Central memory CD8-positive, alpha-beta T cell (primary cell): ENCODE measurements around the gene KDM1B.
A peak's percentile ranks its signal among the peaks of the same experiment; 100 is the strongest.
"Not testable (repeated sequence)": the region's sequence is repeated elsewhere in the genome, so short reads cannot be mapped to it uniquely, and the experiment has no call there.

Source experiments
- ATAC-seq: fragments of 150-1000 bp; cut with Tn5 transposase; replicated peaks from 2 replicates; pipeline ENCODE4 v1.10.0; 2022; ENCODE audit warnings: mild to moderate bottlenecking, moderate FRiP score, moderate number of reproducible peaks; ENCODE audit not compliant: poor library complexity, severe bottlenecking; ENCODE audit errors: extremely low read depth
- DNase-seq, 2 donors: peaks; one replicate each; pipeline ENCODE4 v3.0.0; 2021; ENCODE audit warnings: low spot score in 2 of 2
- H3K27ac Mint-ChIP-seq: one replicate; pipeline ENCODE4 v1.8.0; 2022; ENCODE audit warnings: low read depth, mild to moderate bottlenecking, moderate library complexity, mixed read lengths
- H3K27me3 Mint-ChIP-seq: one replicate; pipeline ENCODE4 v1.8.0; 2022; ENCODE audit warnings: mixed read lengths
- H3K36me3 Mint-ChIP-seq: one replicate; pipeline ENCODE4 v1.8.0; 2022; ENCODE audit warnings: mild to moderate bottlenecking, moderate library complexity, mixed read lengths; ENCODE audit not compliant: insufficient read depth
- H3K4me1 Mint-ChIP-seq: one replicate; pipeline ENCODE4 v1.8.0; 2022; ENCODE audit warnings: mixed read lengths
- H3K4me3 Mint-ChIP-seq: one replicate; pipeline ENCODE4 v1.8.0; 2022; ENCODE audit warnings: mild to moderate bottlenecking, moderate library complexity, mixed read lengths
- H3K9me3 Mint-ChIP-seq: one replicate; pipeline ENCODE4 v1.8.0; 2022; ENCODE audit warnings: mixed read lengths

Gene KDM1B

DNA sequence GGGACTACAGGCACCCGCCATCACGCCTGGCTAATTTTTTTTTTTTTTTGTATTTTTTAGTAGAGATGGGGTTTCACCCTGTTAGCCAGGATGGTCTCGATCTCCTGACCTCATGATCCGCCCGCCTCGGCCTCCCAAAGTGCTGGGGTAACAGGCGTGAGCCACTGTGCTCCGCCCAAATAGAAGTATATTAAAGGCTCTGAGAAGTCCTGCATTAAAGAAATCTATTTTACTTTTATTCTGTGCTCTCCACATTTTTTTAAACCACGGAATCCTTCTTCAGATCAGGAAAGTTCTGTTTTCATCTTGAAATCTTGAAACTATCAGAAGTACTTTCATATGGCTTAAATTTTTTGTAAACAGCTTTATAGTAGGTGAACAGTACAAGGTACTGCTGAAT is 53.6 kb downstream of the KDM1B start:
- not testable (repeated sequence) for DNase-seq, ATAC-seq, H3K36me3 Mint-ChIP-seq, H3K27me3 Mint-ChIP-seq, H3K4me3 Mint-ChIP-seq, H3K27ac Mint-ChIP-seq, H3K9me3 Mint-ChIP-seq, H3K4me1 Mint-ChIP-seq

DNA sequence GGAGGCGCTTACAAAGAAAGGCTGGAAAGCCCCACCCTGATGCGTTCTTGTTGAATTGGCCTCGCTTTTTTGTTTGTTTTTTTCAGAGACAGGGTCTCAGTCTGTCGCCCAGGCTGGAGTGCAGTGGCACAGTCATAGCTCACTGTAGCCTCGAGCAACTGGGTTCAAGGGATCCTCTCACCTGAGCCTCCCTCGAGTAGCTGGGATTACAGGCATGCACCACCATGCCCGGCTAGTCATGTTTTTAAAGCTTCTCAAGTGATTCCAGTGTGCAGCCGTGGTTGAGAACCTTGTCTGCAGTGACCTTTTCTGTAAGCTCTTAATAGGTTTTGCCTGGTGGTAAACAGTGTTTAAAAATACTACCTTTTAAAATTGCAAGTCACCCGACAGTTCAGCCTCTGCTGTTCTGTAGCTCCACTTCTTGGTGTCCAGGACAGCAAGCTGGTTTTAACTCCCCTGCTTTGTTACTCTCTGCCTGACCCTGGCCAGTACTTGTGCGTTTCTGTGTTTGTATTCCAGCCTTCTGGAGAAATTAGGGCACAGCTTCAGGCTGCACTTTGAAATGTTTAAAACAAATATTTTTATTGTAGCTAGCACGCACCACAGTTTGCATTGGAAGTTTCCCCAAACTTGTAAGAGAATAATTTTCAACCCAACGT is 54.4 kb downstream of the KDM1B start:
- Mint-ChIP-seq H3K36me3 (peaks cover 3% of the 10 kb centered on the region), H3K4me1 (peaks cover 6% of the 10 kb centered on the region), H3K27me3 (no peaks in the 10 kb centered on the region), H3K4me3 (no peak overlapping the region), H3K9me3 (no peaks in the 10 kb centered on the region), H3K27ac (peak overlapping the region; percentile 77)
- no peak for ATAC-seq
- no peak for DNase-seq

DNA sequence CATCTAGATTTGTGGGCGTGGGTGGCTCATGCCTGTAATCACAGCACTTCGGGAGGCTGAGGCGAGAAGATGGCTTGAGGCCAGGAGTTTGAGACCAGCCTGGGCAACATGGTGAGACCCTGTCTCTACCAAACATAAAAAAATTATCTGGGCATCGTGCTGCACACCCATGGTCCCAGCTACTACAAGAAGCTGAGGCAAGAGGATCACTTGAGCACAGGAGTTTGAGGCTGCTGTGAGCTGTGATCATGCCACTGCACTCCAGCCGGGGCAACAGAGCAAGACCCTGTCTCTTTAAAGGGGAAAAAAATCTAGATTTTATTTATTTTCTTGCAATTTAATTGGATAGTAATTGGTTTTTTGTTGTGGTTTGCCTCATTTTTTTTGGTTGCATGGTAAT is 55.5 kb downstream of the KDM1B start:
- Mint-ChIP-seq H3K4me3 (no peak overlapping the region), H3K27me3 (no peaks in the 10 kb centered on the region), H3K36me3 (no peaks in the 10 kb centered on the region), H3K27ac (peak overlapping the region; percentile 77), H3K9me3 (no peaks in the 10 kb centered on the region), H3K4me1 (peaks cover 6% of the 10 kb centered on the region)
- DNase-seq (no peak), ATAC-seq (no peak)

DNA sequence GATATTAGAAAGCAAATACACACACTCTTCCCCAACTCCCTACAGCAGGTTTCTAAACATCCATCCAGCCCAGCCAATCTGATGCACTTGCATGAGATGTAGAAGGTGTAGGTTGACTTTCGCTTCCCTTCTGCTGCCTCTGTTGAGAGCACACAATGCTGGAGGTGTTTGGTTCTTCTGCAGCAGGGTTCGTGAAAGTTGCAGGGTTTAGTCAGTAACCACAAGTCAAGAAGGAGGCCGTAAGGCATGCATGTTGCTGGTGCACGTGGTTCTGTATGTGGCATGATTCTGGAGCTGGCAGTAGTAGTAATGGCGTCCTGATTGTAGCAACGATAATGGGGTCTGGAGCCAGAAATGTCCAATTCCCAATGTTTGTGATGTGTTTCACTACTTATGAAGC is 56.1 kb downstream of the KDM1B start:
- no peak overlapping the region for H3K4me3 Mint-ChIP-seq

DNA sequence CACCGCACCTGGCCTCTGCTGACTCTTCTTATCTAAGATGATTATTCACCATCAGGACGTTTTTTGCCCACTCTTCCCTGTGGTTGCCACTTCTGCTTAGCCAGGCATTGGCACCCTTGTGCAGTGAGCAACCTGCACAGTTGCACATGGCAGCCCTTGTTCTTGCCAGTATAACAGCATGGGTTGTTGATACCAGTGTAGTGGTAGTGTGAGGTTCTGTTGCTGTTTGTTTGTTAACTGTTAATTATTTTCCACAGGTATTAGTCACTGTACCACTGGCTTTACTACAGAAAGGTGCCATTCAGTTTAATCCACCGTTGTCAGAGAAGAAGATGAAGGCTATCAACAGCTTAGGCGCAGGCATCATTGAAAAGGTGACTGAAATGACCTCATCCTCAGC is 57.0 kb downstream of the KDM1B start:
- no peak for DNase-seq
- H3K4me1 Mint-ChIP-seq: peaks cover 10% of the 10 kb centered on the region
- H3K27ac Mint-ChIP-seq: no peak overlapping the region
- H3K9me3 Mint-ChIP-seq: no peaks in the 10 kb centered on the region
- no peak overlapping the region for H3K4me3 Mint-ChIP-seq
- no peaks in the 10 kb centered on the region for H3K27me3 Mint-ChIP-seq
- H3K36me3 Mint-ChIP-seq: peaks cover 5% of the 10 kb centered on the region
- no peak for ATAC-seq

More for the DNA sequence above, 56.1 kb downstream of the KDM1B start:
- Mint-ChIP-seq H3K27me3 (no peaks in the 10 kb centered on the region), H3K9me3 (no peaks in the 10 kb centered on the region), H3K36me3 (peaks cover under 1% of the 10 kb centered on the region), H3K27ac (no peak overlapping the region), H3K4me1 (peaks cover 6% of the 10 kb centered on the region)
- no peak for ATAC-seq
- DNase-seq: no peak

DNA sequence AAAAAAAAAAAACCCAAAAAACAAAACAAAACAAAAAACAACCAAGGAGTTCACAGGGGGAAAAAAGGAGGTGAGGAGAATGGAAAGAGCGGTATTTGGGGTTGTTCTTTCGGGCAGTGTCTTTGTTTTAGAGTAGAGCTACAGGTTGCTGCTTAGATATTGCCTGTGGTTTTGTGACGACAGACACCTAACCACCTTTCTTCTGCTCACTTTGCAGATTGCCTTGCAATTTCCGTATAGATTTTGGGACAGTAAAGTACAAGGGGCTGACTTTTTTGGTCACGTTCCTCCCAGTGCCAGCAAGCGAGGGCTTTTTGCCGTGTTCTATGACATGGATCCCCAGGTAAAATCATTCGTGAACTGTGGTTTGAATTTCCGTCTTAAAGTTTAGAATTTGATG is 58.2 kb downstream of the KDM1B start:
- Mint-ChIP-seq H3K27me3 (no peaks in the 10 kb centered on the region), H3K4me1 (peaks cover 10% of the 10 kb centered on the region), H3K27ac (no peak overlapping the region), H3K9me3 (no peaks in the 10 kb centered on the region), H3K36me3 (peaks cover 10% of the 10 kb centered on the region), H3K4me3 (no peak overlapping the region)
- ATAC-seq (peak; percentile 58), DNase-seq (no peak)

DNA sequence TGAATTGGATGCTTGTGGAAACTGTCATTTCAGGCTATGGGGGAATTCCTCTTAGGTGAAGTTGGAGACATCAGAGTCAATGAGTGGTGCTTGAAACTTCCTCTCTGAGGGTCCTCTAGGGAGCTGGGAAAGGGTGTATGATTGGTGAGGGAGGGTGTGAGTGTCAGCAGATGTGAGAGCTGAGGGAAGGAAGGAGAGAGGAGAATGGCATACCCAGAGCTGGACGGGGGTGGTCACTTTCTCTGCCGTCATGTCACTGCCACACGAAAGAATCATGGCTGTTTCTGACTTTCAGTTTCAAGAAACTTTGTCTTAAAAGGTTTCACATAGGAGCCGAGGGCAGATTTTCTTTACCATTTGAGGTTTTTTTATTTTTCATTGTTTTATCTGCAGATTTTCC is 58.8 kb downstream of the KDM1B start:
- Mint-ChIP-seq H3K4me1 (peaks cover 10% of the 10 kb centered on the region), H3K9me3 (no peaks in the 10 kb centered on the region), H3K27ac (no peak overlapping the region), H3K27me3 (no peaks in the 10 kb centered on the region), H3K4me3 (peak overlapping the region; percentile 11), H3K36me3 (peaks cover 10% of the 10 kb centered on the region)
- ATAC-seq (peak; percentile 24), DNase-seq (no peak)

DNA sequence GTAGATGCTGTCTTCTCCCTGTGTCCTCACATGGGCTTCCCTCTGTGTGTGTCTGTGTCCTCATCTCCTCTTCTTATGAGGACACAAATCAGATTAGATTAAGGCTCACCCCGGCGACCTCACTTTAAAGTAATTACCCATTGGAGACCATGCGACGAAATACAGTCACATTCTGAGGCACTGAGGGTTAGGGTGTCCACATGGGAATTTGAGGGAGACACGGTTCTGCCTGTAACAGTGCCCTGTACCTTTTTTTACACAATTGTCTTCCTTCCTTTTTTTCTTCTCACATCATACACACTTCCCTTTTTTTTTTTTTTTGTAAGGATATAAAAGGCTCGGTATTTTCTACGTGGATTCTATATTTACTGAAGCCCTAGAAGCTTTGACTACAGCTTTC is 60.2 kb downstream of the KDM1B start:
- H3K4me1 Mint-ChIP-seq: peaks cover 15% of the 10 kb centered on the region
- no peak for DNase-seq
- H3K4me3 Mint-ChIP-seq: no peak overlapping the region
- H3K27ac Mint-ChIP-seq: no peak overlapping the region
- no peaks in the 10 kb centered on the region for H3K27me3 Mint-ChIP-seq
- H3K9me3 Mint-ChIP-seq: no peaks in the 10 kb centered on the region
- peaks cover 11% of the 10 kb centered on the region for H3K36me3 Mint-ChIP-seq
- no peak for ATAC-seq

DNA sequence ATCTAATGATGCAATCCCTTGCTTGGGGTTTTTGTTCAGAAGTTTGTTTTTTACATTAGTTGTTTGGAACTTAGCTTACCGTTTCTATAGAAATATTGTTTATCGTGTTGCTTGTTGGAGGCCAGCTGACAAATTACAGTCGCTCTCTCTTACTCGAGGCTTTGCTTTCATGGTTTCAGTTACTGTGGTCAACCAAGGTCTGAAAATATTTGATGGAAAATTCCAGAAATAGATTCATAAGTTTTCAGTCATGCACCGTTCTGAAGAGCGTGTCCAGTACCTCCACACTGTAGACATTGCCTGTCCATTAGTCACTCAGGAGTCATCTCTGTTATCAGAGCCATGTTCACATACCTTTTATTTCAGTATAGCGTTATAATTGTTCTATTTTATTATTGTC is 61.2 kb downstream of the KDM1B start:
- ATAC-seq (no peak), DNase-seq (no peak)
- peaks cover 22% of the 10 kb centered on the region for H3K4me1 Mint-ChIP-seq
- H3K27me3 Mint-ChIP-seq: no peaks in the 10 kb centered on the region
- no peak overlapping the region for H3K27ac Mint-ChIP-seq
- H3K9me3 Mint-ChIP-seq: no peaks in the 10 kb centered on the region
- H3K4me3 Mint-ChIP-seq: no peak overlapping the region
- H3K36me3 Mint-ChIP-seq: peaks cover 11% of the 10 kb centered on the region

DNA sequence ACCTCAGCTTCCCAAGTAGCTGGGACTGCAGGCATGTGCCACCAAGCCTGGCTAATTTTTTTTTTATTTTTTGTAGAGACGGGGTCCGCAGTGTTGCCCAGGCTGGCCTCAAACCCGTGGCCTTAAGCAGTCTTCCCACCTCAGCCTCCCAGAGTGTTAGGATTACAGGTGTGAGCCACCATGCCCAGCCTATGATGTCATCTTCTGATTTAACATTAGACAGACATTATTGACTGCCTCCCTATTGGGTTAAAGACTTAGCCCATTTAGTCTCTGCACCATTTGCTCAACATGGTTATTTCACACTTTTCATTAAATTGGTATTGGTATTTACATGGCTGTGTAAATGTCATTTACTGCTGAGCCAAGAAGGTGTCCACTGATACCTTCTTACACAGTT is 63.0 kb downstream of the KDM1B start:
- Mint-ChIP-seq H3K4me1 (peaks cover 22% of the 10 kb centered on the region), H3K36me3 (peaks cover 13% of the 10 kb centered on the region), H3K4me3 (no peak overlapping the region), H3K9me3 (no peaks in the 10 kb centered on the region), H3K27ac (no peak overlapping the region), H3K27me3 (no peaks in the 10 kb centered on the region)
- DNase-seq (no peak), ATAC-seq (no peak)

DNA sequence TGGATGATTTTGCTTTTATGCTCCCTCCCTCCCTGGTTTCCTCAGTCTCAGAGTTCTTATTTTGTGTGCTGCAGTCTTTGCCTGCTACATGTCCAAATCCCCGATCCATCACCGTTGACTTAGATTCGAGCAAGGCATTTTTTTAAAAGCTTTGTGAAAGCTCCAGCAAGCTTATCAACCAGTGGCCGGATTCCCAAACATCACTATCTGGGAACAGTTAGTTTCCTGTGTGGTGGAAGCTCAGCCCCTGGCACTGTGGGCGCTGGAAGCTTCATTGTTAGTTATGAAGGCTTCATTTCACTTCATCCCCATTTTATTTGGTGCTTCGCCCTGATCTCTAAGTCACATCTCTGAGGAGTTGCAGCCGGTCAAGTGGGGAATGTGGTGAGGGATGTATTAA is 64.4 kb downstream of the KDM1B start:
- no peak overlapping the region for H3K27ac Mint-ChIP-seq

DNA sequence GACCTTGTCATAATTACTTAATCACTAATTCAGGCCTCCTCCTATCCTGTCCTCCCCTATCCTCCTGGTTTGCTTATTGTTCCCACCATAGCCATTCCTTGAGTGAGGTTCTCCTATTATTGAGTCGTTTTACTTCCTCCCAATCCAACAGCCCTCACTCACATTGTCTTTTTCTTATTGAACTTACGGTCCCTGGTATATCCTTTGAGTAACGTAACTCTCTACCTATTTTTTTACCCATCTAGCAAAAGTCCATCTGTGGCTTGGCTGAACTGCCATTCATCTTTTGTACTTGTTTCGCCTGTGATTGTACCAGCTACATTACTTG is 66.0 kb downstream of the KDM1B start:
- H3K9me3 Mint-ChIP-seq: no peaks in the 10 kb centered on the region
- DNase-seq (no peak), ATAC-seq (no peak)
- no peak overlapping the region for H3K4me3 Mint-ChIP-seq
- H3K27me3 Mint-ChIP-seq: no peaks in the 10 kb centered on the region
- H3K36me3 Mint-ChIP-seq: peaks cover 26% of the 10 kb centered on the region
- H3K27ac Mint-ChIP-seq: no peak overlapping the region
- peaks cover 16% of the 10 kb centered on the region for H3K4me1 Mint-ChIP-seq

More for the DNA sequence above, 64.4 kb downstream of the KDM1B start:
- Mint-ChIP-seq H3K27me3 (no peaks in the 10 kb centered on the region), H3K36me3 (peaks cover 18% of the 10 kb centered on the region), H3K4me1 (peaks cover 16% of the 10 kb centered on the region), H3K4me3 (no peak overlapping the region), H3K9me3 (no peaks in the 10 kb centered on the region)
- ATAC-seq (no peak), DNase-seq (no peak)

DNA sequence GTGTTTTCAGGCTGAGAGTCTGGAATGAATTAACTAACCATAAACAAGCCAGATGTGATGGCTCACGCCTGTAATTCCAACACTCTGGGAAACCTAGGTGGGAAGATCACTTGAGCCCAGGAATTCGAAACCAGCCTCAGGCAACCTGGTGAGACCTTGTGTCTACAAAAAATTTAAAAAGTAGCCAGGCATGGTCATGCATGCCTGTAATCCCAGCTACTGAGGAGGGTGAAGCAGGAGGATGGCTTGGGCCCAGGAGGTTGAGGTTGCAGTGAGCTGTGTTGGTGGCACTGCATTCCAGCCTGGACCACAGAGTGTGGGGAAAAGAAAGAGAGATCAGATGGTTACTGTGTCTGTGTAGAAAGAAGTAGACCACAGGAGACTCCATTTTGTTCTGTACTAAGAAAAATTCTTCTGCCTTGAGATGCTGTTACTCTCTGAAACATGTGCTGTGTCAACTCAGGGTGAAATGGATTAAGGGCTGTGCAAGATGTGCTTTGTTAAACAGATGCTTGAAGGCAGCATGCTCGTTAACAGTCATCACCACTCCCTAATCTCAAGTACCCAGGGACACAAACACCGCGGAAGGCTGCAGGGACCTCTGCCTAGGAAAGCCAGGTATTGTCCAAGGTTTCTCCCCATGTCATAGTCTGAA is 71.4 kb downstream of the KDM1B start:
- ATAC-seq, H3K4me3 Mint-ChIP-seq, DNase-seq, H3K9me3 Mint-ChIP-seq, H3K27me3 Mint-ChIP-seq: not testable (repeated sequence)
- Mint-ChIP-seq H3K27ac (peak overlapping the region; percentile 61), H3K4me1 (peaks cover 20% of the 10 kb centered on the region), H3K36me3 (peaks cover 36% of the 10 kb centered on the region)
